ENCODE measurements around the gene MAST4.

MAST4 gene

DNA sequence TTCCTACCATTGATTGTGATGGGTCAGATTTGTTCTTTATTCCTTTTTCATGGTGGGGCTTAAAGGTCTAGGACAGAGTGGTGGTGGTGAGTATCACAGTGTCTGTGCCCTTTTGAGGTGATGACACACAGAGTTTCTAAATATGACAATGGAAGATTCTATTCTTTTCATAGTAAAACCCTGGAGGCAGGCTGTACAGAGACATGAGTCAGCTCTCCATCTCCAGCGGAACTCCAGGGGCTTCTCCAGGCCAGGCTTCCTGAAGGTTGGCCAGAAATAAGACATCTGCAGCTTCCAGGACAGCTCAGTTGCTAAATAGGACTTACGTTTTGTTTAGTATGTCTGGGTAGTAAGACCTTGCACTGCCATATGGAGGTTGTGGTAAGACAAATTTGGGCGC is 370.9 kb downstream of the MAST4 start:
- TF ChIP-seq SPI1 (IDR thresholded peaks at IDR 0.05; ENCODE audit: borderline replicate concordance, low read depth) (no peak), GABPA (IDR thresholded peaks at IDR 0.05; ENCODE audit: low read depth) (no peak), POLR2AphosphoS5 (IDR thresholded peaks at IDR 0.05; ENCODE audit: low read depth) (no peak)
- TF ChIP-seq, protein P1, sequence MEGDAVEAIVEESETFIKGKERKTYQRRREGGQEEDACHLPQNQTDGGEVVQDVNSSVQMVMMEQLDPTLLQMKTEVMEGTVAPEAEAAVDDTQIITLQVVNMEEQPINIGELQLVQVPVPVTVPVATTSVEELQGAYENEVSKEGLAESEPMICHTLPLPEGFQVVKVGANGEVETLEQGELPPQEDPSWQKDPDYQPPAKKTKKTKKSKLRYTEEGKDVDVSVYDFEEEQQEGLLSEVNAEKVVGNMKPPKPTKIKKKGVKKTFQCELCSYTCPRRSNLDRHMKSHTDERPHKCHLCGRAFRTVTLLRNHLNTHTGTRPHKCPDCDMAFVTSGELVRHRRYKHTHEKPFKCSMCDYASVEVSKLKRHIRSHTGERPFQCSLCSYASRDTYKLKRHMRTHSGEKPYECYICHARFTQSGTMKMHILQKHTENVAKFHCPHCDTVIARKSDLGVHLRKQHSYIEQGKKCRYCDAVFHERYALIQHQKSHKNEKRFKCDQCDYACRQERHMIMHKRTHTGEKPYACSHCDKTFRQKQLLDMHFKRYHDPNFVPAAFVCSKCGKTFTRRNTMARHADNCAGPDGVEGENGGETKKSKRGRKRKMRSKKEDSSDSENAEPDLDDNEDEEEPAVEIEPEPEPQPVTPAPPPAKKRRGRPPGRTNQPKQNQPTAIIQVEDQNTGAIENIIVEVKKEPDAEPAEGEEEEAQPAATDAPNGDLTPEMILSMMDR (IDR thresholded peaks at IDR 0.05; ENCODE audit: insufficient read depth, low read length): no peak
- TF ChIP-seq, protein P2, sequence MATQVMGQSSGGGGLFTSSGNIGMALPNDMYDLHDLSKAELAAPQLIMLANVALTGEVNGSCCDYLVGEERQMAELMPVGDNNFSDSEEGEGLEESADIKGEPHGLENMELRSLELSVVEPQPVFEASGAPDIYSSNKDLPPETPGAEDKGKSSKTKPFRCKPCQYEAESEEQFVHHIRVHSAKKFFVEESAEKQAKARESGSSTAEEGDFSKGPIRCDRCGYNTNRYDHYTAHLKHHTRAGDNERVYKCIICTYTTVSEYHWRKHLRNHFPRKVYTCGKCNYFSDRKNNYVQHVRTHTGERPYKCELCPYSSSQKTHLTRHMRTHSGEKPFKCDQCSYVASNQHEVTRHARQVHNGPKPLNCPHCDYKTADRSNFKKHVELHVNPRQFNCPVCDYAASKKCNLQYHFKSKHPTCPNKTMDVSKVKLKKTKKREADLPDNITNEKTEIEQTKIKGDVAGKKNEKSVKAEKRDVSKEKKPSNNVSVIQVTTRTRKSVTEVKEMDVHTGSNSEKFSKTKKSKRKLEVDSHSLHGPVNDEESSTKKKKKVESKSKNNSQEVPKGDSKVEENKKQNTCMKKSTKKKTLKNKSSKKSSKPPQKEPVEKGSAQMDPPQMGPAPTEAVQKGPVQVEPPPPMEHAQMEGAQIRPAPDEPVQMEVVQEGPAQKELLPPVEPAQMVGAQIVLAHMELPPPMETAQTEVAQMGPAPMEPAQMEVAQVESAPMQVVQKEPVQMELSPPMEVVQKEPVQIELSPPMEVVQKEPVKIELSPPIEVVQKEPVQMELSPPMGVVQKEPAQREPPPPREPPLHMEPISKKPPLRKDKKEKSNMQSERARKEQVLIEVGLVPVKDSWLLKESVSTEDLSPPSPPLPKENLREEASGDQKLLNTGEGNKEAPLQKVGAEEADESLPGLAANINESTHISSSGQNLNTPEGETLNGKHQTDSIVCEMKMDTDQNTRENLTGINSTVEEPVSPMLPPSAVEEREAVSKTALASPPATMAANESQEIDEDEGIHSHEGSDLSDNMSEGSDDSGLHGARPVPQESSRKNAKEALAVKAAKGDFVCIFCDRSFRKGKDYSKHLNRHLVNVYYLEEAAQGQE (IDR thresholded peaks at IDR 0.05; ENCODE audit: insufficient replicate concordance, low read depth): no peak
- no peaks in the 10 kb centered on the region for H3K27me3 ChIP-seq (ENCODE audit: insufficient read depth, poor library complexity, severe bottlenecking)
- no peak overlapping the region for H3K4me3 ChIP-seq (replicated peaks; ENCODE audit: insufficient read depth, low read length)
- no peak overlapping the region for H3K27ac ChIP-seq (replicated peaks)
- no peak for DNase-seq (ENCODE audit: low read depth in 1 of 2, low spot score in 1 of 2)

DNA sequence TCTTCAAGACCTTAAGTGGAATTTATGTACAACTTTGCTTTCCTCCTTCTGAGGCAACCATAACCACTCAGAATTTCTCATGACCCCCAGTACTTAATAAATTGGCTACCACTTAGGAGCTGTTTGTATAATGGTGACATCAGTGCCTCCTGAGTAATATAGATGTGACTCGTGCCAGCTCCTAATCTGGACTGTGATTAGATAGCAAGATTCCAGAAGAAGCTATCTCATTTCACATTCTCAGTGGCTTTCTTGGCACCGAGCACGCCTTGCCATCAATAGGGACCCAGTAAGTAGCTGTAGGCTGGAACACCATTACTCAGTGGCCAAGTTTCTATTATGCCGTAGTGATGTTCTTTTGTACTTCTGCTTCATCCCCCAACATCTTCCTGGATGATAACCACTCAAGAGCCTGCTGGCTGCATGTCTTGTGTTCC is 371.7 kb downstream of the MAST4 start:
- Histone ChIP-seq H3K27ac (replicated peaks) (no peak overlapping the region), H3K27me3 (ENCODE audit: insufficient read depth, poor library complexity, severe bottlenecking) (no peaks in the 10 kb centered on the region), H3K4me3 (replicated peaks; ENCODE audit: insufficient read depth, low read length) (no peak overlapping the region)
- DNase-seq (ENCODE audit: low read depth in 1 of 2, low spot score in 1 of 2): no peak
- TF ChIP-seq POLR2AphosphoS5 (IDR thresholded peaks at IDR 0.05; ENCODE audit: low read depth) (no peak), GABPA (IDR thresholded peaks at IDR 0.05; ENCODE audit: low read depth) (no peak), SPI1 (IDR thresholded peaks at IDR 0.05; ENCODE audit: borderline replicate concordance, low read depth) (no peak)
- TF ChIP-seq, protein P1 (IDR thresholded peaks at IDR 0.05; ENCODE audit: insufficient read depth, low read length): no peak
- TF ChIP-seq, protein P2 (IDR thresholded peaks at IDR 0.05; ENCODE audit: insufficient replicate concordance, low read depth): no peak

DNA sequence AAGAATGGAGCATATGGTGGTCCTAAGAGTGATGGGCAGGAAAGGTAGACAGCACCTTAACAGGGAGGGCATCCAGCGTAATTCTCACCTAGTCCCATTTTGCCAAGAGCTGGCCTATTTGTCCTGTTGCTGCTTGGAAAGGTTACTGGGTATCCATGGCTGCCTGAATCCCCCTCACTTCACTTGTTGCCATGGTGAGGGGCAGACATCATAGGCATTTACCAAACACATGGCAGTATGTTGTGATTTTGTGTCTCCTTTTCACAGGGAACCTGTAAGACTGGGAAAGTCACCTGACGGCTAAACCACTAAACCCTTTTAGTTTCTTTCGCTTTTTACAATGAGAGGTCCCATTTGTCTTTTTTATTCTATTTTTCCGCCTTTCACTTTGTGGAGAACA is 373.3 kb downstream of the MAST4 start:
- no peak for DNase-seq (ENCODE audit: low read depth in 1 of 2, low spot score in 1 of 2)
- TF ChIP-seq, protein P2 (IDR thresholded peaks at IDR 0.05; ENCODE audit: insufficient replicate concordance, low read depth): no peak
- TF ChIP-seq SPI1 (IDR thresholded peaks at IDR 0.05; ENCODE audit: borderline replicate concordance, low read depth) (no peak), POLR2AphosphoS5 (IDR thresholded peaks at IDR 0.05; ENCODE audit: low read depth) (no peak), GABPA (IDR thresholded peaks at IDR 0.05; ENCODE audit: low read depth) (no peak)
- TF ChIP-seq, protein P1 (IDR thresholded peaks at IDR 0.05; ENCODE audit: insufficient read depth, low read length): no peak
- Histone ChIP-seq H3K27ac (replicated peaks) (no peak overlapping the region), H3K4me3 (replicated peaks; ENCODE audit: insufficient read depth, low read length) (no peak overlapping the region), H3K27me3 (ENCODE audit: insufficient read depth, poor library complexity, severe bottlenecking) (no peaks in the 10 kb centered on the region)
